Measurements from ENCODE around the gene TSC22D2.

- TF ChIP-seq SP4 (IDR thresholded peaks at IDR 0.05; ENCODE audit: low read length) (no peak), EZH2 (IDR thresholded peaks at IDR 0.05; ENCODE audit: low read depth, low read length, severe bottlenecking) (no peak), KDM1A (IDR thresholded peaks at IDR 0.05; ENCODE audit: borderline replicate concordance, low read length) (no peak), POLR2A (IDR thresholded peaks at IDR 0.05; ENCODE audit: control extremely low read depth in 1 of 2, low read depth in 2 of 2, low read length in 2 of 2) (no peak), GTF2F1 (IDR thresholded peaks at IDR 0.05; ENCODE audit: borderline replicate concordance, low read depth, low read length) (no peak), CTCF (IDR thresholded peaks at IDR 0.05; ENCODE audit: control extremely low read depth in 1 of 3, insufficient read depth in 1 of 3, low read depth in 1 of 3, low read length in 3 of 3) (no peak), ATF2 (IDR thresholded peaks at IDR 0.05; ENCODE audit: low read length) (no peak), SIRT6 (IDR thresholded peaks at IDR 0.05; ENCODE audit: low read length) (no peak), RFX5 (IDR thresholded peaks at IDR 0.05; ENCODE audit: borderline replicate concordance, low read depth, low read length) (no peak), RAD21 (IDR thresholded peaks at IDR 0.05 in 1 of 2, conservative IDR thresholded peaks at IDR 0.05 in 1 of 2; ENCODE audit: low read depth in 2 of 2, low read length in 2 of 2) (no peak), HDAC6 (IDR thresholded peaks at IDR 0.05; ENCODE audit: low read depth, low read length) (no peak), RNF2 (IDR thresholded peaks at IDR 0.05; ENCODE audit: borderline replicate concordance, low read depth, low read length, missing control alignments, poor library complexity, severe bottlenecking) (no peak)
These were observed 100.3 kb downstream of the TSC22D2 start for GRCh38 chr3:150508401-150508800.

All from H1 (cell line).